K562 (cell line): ENCODE data around the gene PRKRIP1. TPM values are rescaled to one million over a fixed set of nuclear protein-coding genes. Genes with fewer than 3 reads are reported as not detected.

Experiments
- BRD4 ChIP-seq: fragments of 200-600 bp; sonication (generic); IDR thresholded peaks from 2 replicates; pipeline ENCODE4 v1.6.1; 2017; ENCODE audit warnings: inconsistent platforms
- HMGN3 ChIP-seq: IDR thresholded peaks from 2 replicates; pipeline ENCODE4 v1.6.1; 2011; ENCODE audit warnings: borderline replicate concordance, low read depth, mild to moderate bottlenecking, mixed read lengths, low read length; ENCODE audit not compliant: insufficient read length; ENCODE audit errors: extremely low read depth
- MYC ChIP-seq, 2 experiments: fragments of 250-450 bp in 1 of 2; sonication (Bioruptor Pico) in 1 of 2; IDR thresholded peaks; 2 replicates each; pipeline versions ENCODE4 v1.5.1 to v1.6.1; 2012 to 2021; ENCODE audit warnings: low read depth in 2 of 2, borderline replicate concordance in 1 of 2, improper control_type of control experiment in 1 of 2, low read length in 1 of 2, mild to moderate bottlenecking in 1 of 2, moderate library complexity in 1 of 2
- NFIX ChIP-seq: fragments of 250-450 bp; sonication (Bioruptor Pico); IDR thresholded peaks from 2 replicates; pipeline ENCODE4 v1.4.0; 2020; ENCODE audit warnings: low read depth, mild to moderate bottlenecking, moderate library complexity
- NRF1 ChIP-seq, 2 experiments: fragments of 450-650 bp; IDR thresholded peaks in 1 of 2; conservative IDR thresholded peaks in 1 of 2; 2 replicates each; pipeline ENCODE4 v1.6.1; 2014; ENCODE audit warnings: mild to moderate bottlenecking in 2 of 2
- PTBP1 ChIP-seq: fragments of 200-400 bp; formaldehyde crosslinking; IDR thresholded peaks from 2 replicates; pipeline ENCODE4 v1.6.1; 2017; ENCODE audit warnings: low read depth, low read length
- RAD21 ChIP-seq, 2 experiments: fragments of 250-450 bp in 1 of 2; fragments of 450-650 bp in 1 of 2; sonication (Bioruptor Pico) in 1 of 2; formaldehyde crosslinking in 1 of 2; IDR thresholded peaks in 1 of 2; conservative IDR thresholded peaks in 1 of 2; 2 replicates each; pipeline versions ENCODE4 v1.4.0 to v1.8.0; 2020 to 2022; ENCODE audit warnings: mild to moderate bottlenecking in 2 of 2, moderate library complexity in 1 of 2
- RBM25 ChIP-seq: fragments of 200-400 bp; formaldehyde crosslinking; IDR thresholded peaks from 2 replicates; pipeline ENCODE4 v1.6.1; 2018; ENCODE audit warnings: low read length, low read depth, moderate library complexity; ENCODE audit not compliant: severe bottlenecking
- RCOR1 ChIP-seq, 2 experiments: IDR thresholded peaks; 2 replicates each; pipeline ENCODE4 v1.6.1; 2012; ENCODE audit warnings: low read depth in 2 of 2, low read length in 2 of 2, borderline replicate concordance in 1 of 2, improper control_type of control experiment in 1 of 2
- SMC3 ChIP-seq: conservative IDR thresholded peaks from 2 replicates; pipeline ENCODE4 v1.6.1; 2011; ENCODE audit warnings: low read depth, low read length, improper control_type of control experiment; ENCODE audit not compliant: insufficient read depth
- SP1 ChIP-seq: sonication (generic); formaldehyde crosslinking; IDR thresholded peaks from 2 replicates; pipeline ENCODE4 v1.8.1; 2022; ENCODE audit warnings: mild to moderate bottlenecking, missing genetic modification reagents
- STAT5A ChIP-seq: IDR thresholded peaks from 2 replicates; pipeline ENCODE4 v1.6.1; 2012; ENCODE audit warnings: low read length, inconsistent platforms, borderline replicate concordance
- SUPT5H ChIP-seq: fragments of 450-650 bp; IDR thresholded peaks from 2 replicates; pipeline ENCODE4 v1.6.1; 2016
- TAF1 ChIP-seq: IDR thresholded peaks from 2 replicates; pipeline ENCODE4 v1.6.1; 2011; ENCODE audit warnings: mild to moderate bottlenecking, low read length, moderate library complexity; ENCODE audit not compliant: insufficient read depth, control insufficient read depth, severe bottlenecking; ENCODE audit errors: extremely low read depth
- TCF7L2 ChIP-seq: fragments of 150-350 bp; IDR thresholded peaks from 2 replicates; pipeline ENCODE4 v1.6.1; 2016; ENCODE audit warnings: low read depth, mild to moderate bottlenecking, low read length, moderate library complexity
- ZNF146 ChIP-seq: IDR thresholded peaks from one replicate; pipeline ENCODE4 v1.6.1; 2018; ENCODE audit warnings: missing compliant biosample characterization; ENCODE audit not compliant: unreplicated experiment
- ZNF695 ChIP-seq: fragments of 450-650 bp; formaldehyde crosslinking; IDR thresholded peaks from 2 replicates; pipeline ENCODE4 v1.4.0; 2020; ENCODE audit warnings: mild to moderate bottlenecking, moderate library complexity
- ZNF77 ChIP-seq: fragments of 250-450 bp; sonication (Bioruptor Pico); IDR thresholded peaks from 2 replicates; pipeline ENCODE4 v1.5.0; 2020
- polyA plus RNA-seq, 8 experiments: library from polyadenylated mRNA; depleted of rRNA in 4 of 8; stranded (reverse) in 5 of 8; unstranded in 3 of 8; fragments of >200 nt; fragmentation: Nextera tagmentation in 2 of 8; fragmentation: Illumina TruSeq in 1 of 8; extraction: Ambion mirVana in 2 of 8; extraction: Trizol in 1 of 8; gene quantifications; 2 replicates each; pipeline versions ENCODE4 v1.2.1 to v1.2.3, GENCODE V29; 2011 to 2014; ENCODE audit warnings: inconsistent platforms in 1 of 8, missing spikeins in 1 of 8
- total RNA-seq, 7 experiments: library from RNA; depleted of rRNA in 6 of 7; stranded (reverse); fragments of >200 nt in 6 of 7; fragmentation: Illumina TruSeq in 2 of 7; extraction: Trizol in 2 of 7; gene quantifications; 2 replicates each; pipeline versions ENCODE4 v1.2.1 to v1.2.3, GENCODE V29; 2011 to 2021; ENCODE audit warnings: low replicate concordance in 1 of 7
- TF ChIP-seq, protein P1 (sequence below), 2 experiments: fragments of 450-650 bp in 1 of 2; sonication (generic) in 1 of 2; formaldehyde crosslinking in 1 of 2; IDR thresholded peaks in 1 of 2; conservative IDR thresholded peaks in 1 of 2; 2 replicates each; pipeline versions ENCODE4 v1.6.1 to v1.8.1; 2016 to 2023; ENCODE audit warnings: mild to moderate bottlenecking in 2 of 2, moderate library complexity in 2 of 2, inconsistent platforms in 1 of 2, missing genetic modification reagents in 1 of 2
- TF ChIP-seq, protein P2 (sequence below): fragments of 250-450 bp; sonication (Bioruptor Pico); IDR thresholded peaks from 2 replicates; pipeline ENCODE4 v1.8.0; 2021; ENCODE audit warnings: moderate library complexity, mild to moderate bottlenecking, inconsistent platforms
- TF ChIP-seq, protein P3 (sequence below): fragments of 250-450 bp; sonication (Bioruptor Pico); IDR thresholded peaks from 2 replicates; pipeline ENCODE4 v1.8.0; 2022; ENCODE audit warnings: inconsistent platforms
- TF ChIP-seq, protein P4 (sequence below): sonication (generic); formaldehyde crosslinking; IDR thresholded peaks from 2 replicates; pipeline ENCODE4 v1.8.1; 2023; ENCODE audit warnings: mild to moderate bottlenecking, missing genetic modification reagents

The PRKRIP1 gene
- total and polyA plus RNA-seq, 9 of the 15 experiments (the other 6 are each of a cell fraction or from before 2014, with no cell fraction given): 14.9 to 52.1 (median 19.8) TPM

DNA sequence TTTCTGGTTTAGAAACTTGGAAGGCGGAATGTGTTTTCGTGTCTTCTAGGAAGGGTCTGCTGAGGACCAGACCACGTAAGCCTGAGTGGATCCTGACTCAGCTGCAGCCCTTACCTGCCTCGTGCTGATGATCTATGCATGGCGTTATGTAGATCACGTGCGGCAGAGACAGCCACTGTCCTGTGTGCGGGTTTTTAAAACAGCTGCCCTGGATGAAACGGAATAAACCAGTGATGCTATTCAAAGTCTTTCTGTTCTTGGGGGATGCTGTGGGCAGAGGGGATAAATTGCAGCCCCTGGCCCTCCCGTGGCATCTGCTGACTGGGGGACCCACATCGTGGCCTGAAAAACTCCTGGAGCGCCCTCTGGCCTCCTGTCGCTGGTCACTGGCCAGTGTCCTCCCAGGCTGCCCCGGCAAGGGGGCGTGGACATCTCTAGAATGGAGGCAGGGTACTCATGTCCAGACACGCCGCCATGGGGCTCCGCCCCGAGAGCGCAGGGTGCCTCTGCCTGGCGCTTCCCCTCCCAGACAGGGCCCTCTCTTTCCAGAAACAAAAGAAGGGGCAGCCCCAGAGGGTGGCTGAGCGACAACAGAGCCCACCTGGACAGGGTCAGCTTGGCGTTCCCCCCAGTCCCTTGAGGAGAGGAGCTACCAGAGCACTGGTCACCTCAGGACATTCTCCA lies 55.4 kb downstream of the PRKRIP1 start (continued):
- TF ChIP-seq RCOR1 (IDR thresholded peaks at IDR 0.05; ENCODE audit: borderline replicate concordance in 1 of 2, low read depth in 2 of 2, low read length in 2 of 2) (0 out of 4 replicates have a peak, but pooled peaks of 1 of the 2 experiments have one; percentile 17), ZNF695 (CRISPR knock-in tag) (no peak), SMC3 (no peak), RBM25 (no peak), STAT5A (no peak), TAF1 (no peak), BRD4 (no peak), MYC (IDR thresholded peaks at IDR 0.05; ENCODE audit: low read depth, low read length) (peak; percentile 53; the same call in 1 of the 2 replicates), MYC (CRISPR knock-in tag; IDR thresholded peaks at IDR 0.05; ENCODE audit: borderline replicate concordance, low read depth) (no peak), SP1 (CRISPR knock-in tag) (peak; percentile 54), TCF7L2 (no peak), SUPT5H (0 out of 2 replicates have a peak, but pooled peaks have one; percentile 14), ZNF77 (CRISPR knock-in tag) (no peak), PTBP1 (no peak), HMGN3 (peak; percentile 78), RAD21 (CRISPR knock-in tag; conservative IDR thresholded peaks at IDR 0.05 in 1 of 2, IDR thresholded peaks at IDR 0.05 in 1 of 2) (peak; percentile 60 to 80), ZNF146 (CRISPR knock-in tag) (no peak), NFIX (CRISPR knock-in tag) (no peak), NRF1 (conservative IDR thresholded peaks at IDR 0.05 in 1 of 2, IDR thresholded peaks at IDR 0.05 in 1 of 2) (peak; percentile 28 to 48; a peak in 2 of 4 replicates)
- TF ChIP-seq, protein P1, sequence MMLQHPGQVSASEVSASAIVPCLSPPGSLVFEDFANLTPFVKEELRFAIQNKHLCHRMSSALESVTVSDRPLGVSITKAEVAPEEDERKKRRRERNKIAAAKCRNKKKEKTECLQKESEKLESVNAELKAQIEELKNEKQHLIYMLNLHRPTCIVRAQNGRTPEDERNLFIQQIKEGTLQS (IDR thresholded peaks at IDR 0.05): no peak; the same call in 1 of the 2 replicates
- TF ChIP-seq, protein P1 (CRISPR knock-in tag; conservative IDR thresholded peaks at IDR 0.05): 0 out of 2 replicates have a peak, but pooled peaks have one; percentile 38
- TF ChIP-seq, protein P2, sequence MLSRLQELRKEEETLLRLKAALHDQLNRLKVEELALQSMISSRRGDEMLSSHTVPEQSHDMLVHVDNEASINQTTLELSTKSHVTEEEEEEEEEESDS: no peak
- TF ChIP-seq, protein P3, sequence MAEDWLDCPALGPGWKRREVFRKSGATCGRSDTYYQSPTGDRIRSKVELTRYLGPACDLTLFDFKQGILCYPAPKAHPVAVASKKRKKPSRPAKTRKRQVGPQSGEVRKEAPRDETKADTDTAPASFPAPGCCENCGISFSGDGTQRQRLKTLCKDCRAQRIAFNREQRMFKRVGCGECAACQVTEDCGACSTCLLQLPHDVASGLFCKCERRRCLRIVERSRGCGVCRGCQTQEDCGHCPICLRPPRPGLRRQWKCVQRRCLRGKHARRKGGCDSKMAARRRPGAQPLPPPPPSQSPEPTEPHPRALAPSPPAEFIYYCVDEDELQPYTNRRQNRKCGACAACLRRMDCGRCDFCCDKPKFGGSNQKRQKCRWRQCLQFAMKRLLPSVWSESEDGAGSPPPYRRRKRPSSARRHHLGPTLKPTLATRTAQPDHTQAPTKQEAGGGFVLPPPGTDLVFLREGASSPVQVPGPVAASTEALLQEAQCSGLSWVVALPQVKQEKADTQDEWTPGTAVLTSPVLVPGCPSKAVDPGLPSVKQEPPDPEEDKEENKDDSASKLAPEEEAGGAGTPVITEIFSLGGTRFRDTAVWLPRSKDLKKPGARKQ (CRISPR knock-in tag): 0 out of 2 replicates have a peak, but pooled peaks have one; percentile 44
- TF ChIP-seq, protein P4, sequence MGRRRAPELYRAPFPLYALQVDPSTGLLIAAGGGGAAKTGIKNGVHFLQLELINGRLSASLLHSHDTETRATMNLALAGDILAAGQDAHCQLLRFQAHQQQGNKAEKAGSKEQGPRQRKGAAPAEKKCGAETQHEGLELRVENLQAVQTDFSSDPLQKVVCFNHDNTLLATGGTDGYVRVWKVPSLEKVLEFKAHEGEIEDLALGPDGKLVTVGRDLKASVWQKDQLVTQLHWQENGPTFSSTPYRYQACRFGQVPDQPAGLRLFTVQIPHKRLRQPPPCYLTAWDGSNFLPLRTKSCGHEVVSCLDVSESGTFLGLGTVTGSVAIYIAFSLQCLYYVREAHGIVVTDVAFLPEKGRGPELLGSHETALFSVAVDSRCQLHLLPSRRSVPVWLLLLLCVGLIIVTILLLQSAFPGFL (CRISPR knock-in tag): no peak
